ENCODE measurements around the gene MEIOC.

DNA sequence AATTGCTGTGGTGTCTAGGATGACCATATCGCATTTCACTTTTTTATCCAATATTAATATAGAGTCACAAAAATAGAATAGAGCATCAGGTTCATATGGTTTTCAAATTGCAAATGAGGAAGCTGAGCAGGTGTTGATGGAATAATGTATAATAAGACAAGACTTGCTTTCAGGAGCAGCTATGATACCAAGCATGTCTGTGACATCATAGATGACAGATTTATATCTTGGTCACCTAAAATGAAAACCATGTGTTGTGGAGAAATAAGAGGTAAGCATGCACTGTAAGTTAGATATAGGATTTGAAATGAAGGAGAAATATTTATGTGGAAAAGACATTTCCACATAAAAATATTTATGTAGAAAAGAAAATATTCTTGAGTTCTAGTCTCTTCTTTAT is 8.6 kb downstream of the MEIOC start:
- TF ChIP-seq POLR2A (IDR thresholded peaks at IDR 0.05; ENCODE audit: low read depth, low read length): no peak
- no peak for TF ChIP-seq POLR2AphosphoS5 (IDR thresholded peaks at IDR 0.05; ENCODE audit: low read depth, low read length)
- no peak for TF ChIP-seq TAF1 (IDR thresholded peaks at IDR 0.05; ENCODE audit: low read depth, low read length)
- no peak for TF ChIP-seq POU2F2 (IDR thresholded peaks at IDR 0.05; ENCODE audit: low read depth, low read length)
- no peak for TF ChIP-seq SPI1 (IDR thresholded peaks at IDR 0.05; ENCODE audit: low read depth, low read length)

Measured in GM12891 (cell line).